Measurements from ENCODE around the gene AP2A2.

DNA sequence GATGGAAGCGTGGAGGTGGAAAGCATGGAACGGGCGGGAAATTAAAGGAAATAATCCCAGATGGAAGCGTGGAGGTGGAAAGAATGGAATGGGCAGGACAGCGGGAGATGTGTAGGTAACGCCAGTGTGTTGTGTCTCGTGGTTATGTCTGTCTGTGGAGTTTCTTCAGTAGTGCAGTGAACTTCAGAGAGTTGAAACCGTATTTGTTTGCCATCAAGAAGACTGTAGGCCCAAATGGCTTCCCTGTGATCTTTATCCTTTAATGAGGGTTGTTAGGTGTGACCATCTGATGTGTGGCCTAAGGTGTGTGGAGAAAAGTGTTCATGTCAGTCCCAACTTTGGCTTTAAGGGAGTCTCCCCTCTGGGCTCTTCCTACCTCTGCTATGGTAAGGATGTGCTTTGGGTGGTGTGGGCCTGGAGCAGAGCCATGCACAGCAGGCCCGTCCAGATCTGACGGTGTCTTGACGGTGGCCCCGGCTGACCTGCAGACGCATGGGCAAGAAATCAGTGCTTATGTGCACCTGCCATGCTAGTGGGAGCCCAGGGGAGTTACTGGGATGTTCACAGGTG, 39.6 kb downstream of the AP2A2 start:
- no peak for TF ChIP-seq CTCF (IDR thresholded peaks at IDR 0.05)
- TF ChIP-seq POLR2A (IDR thresholded peaks at IDR 0.05): no peak
- TF ChIP-seq POLR2AphosphoS5 (IDR thresholded peaks at IDR 0.05): no peak
